HUES48 (cell line): ENCODE data around the gene PLCD3.
A peak's percentile ranks its signal among the peaks of the same experiment; 100 is the strongest.
"Not testable (repeated sequence)": the region's sequence is repeated elsewhere in the genome, so short reads cannot be mapped to it uniquely, and the experiment has no call there.

ENCODE experiments used
- H3K27ac ChIP-seq: one replicate; pipeline ENCODE4 v1.7.0; 2013; ENCODE audit warnings: low read depth, low read length, inconsistent platforms
- H3K27me3 ChIP-seq: 2 replicates; pipeline ENCODE4 v1.6.1; 2013; ENCODE audit warnings: mild to moderate bottlenecking, low read length; ENCODE audit not compliant: control insufficient read depth, insufficient read depth
- H3K36me3 ChIP-seq: 2 replicates; pipeline ENCODE4 v1.6.1; 2013; ENCODE audit warnings: low read length; ENCODE audit not compliant: control insufficient read depth, insufficient read depth
- H3K4me1 ChIP-seq: 2 replicates; pipeline ENCODE4 v1.6.1; 2013; ENCODE audit warnings: mild to moderate bottlenecking, low read length; ENCODE audit not compliant: control insufficient read depth, insufficient read depth
- H3K4me3 ChIP-seq: 2 replicates; pipeline ENCODE4 v1.5.1; 2013; ENCODE audit warnings: mild to moderate bottlenecking, low read depth, low read length
- H3K9ac ChIP-seq: 2 replicates; pipeline ENCODE4 v1.6.1; 2013; ENCODE audit warnings: mild to moderate bottlenecking, low read depth, low read length, moderate library complexity
- H3K9me3 ChIP-seq: 2 replicates; pipeline ENCODE4 v1.6.1; 2013; ENCODE audit warnings: low read length; ENCODE audit not compliant: control insufficient read depth, insufficient read depth

Gene PLCD3

DNA sequence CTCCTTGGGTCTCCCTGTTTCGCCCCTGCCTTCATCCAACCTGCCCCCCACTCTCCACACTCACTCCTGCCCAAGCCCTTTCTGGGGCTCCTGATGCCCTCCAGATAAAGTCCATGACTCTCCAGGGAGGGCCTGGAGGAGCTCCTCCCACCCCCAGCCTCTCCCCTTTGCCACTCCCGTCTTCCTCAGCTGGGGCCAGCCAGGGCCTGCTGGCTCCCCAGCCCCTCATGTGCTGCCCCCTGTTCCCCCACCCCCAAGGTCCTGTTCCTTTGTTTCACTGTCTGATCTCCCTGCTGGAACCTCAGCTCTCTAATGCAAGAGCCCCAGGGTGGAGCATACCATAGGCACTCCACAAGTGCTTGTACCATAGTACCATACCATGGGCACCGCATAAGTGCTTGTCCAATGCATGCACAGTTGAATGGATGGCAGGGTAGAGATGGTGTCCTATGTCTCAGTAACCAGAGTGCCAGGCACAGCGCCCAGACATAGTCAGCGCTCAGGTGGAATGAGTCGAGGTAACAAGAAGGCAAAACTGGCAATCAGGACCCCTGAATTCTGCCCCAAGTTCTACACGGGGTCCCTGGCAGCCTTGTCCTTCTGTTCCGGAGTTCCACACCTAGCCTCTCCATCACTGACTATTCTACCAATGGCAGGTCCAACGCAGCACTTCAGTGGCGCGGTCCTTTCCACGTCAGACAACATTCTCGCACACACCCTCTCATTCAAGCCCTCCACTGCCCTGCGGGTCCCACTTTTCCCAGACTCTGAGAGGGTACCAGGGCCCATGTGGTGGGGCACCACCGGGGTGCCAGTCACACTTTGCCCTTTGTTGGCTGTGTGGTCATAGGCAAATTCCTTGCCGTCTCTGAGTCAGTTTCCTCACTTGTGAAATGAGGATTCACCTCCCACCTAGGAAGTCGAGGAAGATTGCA, 1.4 kb downstream of the PLCD3 start:
- H3K9me3 ChIP-seq, result no peaks in the 10 kb centered on the region
- peak overlapping the region; percentile 78 for H3K4me3 ChIP-seq
- H3K4me1 ChIP-seq, result peaks cover 20% of the 10 kb centered on the region; the same call in 1 of the 2 replicates
- H3K27ac ChIP-seq, result no peak overlapping the region
- no peak overlapping the region for H3K9ac ChIP-seq
- H3K36me3 ChIP-seq, result no peaks in the 10 kb centered on the region
- H3K27me3 ChIP-seq, result no peaks in the 10 kb centered on the region; the same call in 1 of the 2 replicates

GRCh38 chr17:45129940-45130680, 2.2 kb downstream of the PLCD3 start:
- peaks cover 17% of the 10 kb centered on the region; the same call in 1 of the 2 replicates for H3K4me1 ChIP-seq
- no peaks in the 10 kb centered on the region for H3K36me3 ChIP-seq
- no peaks in the 10 kb centered on the region for H3K9me3 ChIP-seq
- no peak overlapping the region for H3K9ac ChIP-seq
- peak overlapping the region; percentile 2 for H3K27ac ChIP-seq
- no peak overlapping the region for H3K4me3 ChIP-seq
- no peaks in the 10 kb centered on the region; the same call in 1 of the 2 replicates for H3K27me3 ChIP-seq

GRCh38 chr17:45129426-45129939, 2.8 kb downstream of the PLCD3 start:
- no peaks in the 10 kb centered on the region for H3K36me3 ChIP-seq
- H3K27me3 ChIP-seq, result no peaks in the 10 kb centered on the region; the same call in 1 of the 2 replicates
- H3K9me3 ChIP-seq, result no peaks in the 10 kb centered on the region
- peak overlapping the region; percentile 2 for H3K27ac ChIP-seq
- H3K4me1 ChIP-seq, result peaks cover 17% of the 10 kb centered on the region; the same call in 1 of the 2 replicates
- no peak overlapping the region for H3K4me3 ChIP-seq
- H3K9ac ChIP-seq, result no peak overlapping the region

GRCh38 chr17:45128989-45129388, 3.3 kb downstream of the PLCD3 start:
- Histone ChIP-seq H3K27me3 (no peaks in the 10 kb centered on the region; the same call in 1 of the 2 replicates), H3K9ac (no peak overlapping the region), H3K4me1 (peaks cover 17% of the 10 kb centered on the region; the same call in 1 of the 2 replicates), H3K9me3 (no peaks in the 10 kb centered on the region), H3K36me3 (no peaks in the 10 kb centered on the region), H3K4me3 (no peak overlapping the region), H3K27ac (no peak overlapping the region)

GRCh38 chr17:45128331-45128730, 4.0 kb downstream of the PLCD3 start:
- Histone ChIP-seq H3K27ac (peak overlapping the region; percentile 34), H3K4me3 (no peak overlapping the region), H3K9ac (peak overlapping the region; percentile 5; the same call in 1 of the 2 replicates), H3K27me3 (no peaks in the 10 kb centered on the region; the same call in 1 of the 2 replicates), H3K9me3 (no peaks in the 10 kb centered on the region), H3K4me1 (peaks cover 17% of the 10 kb centered on the region; the same call in 1 of the 2 replicates), H3K36me3 (no peaks in the 10 kb centered on the region)

GRCh38 chr17:45127548-45128300, 4.6 kb downstream of the PLCD3 start:
- Histone ChIP-seq H3K27ac (peak overlapping the region; percentile 34), H3K9me3 (no peaks in the 10 kb centered on the region), H3K4me1 (peaks cover 17% of the 10 kb centered on the region; the same call in 1 of the 2 replicates), H3K27me3 (no peaks in the 10 kb centered on the region; the same call in 1 of the 2 replicates), H3K9ac (peak overlapping the region; percentile 5; the same call in 1 of the 2 replicates), H3K36me3 (no peaks in the 10 kb centered on the region), H3K4me3 (no peak overlapping the region)

- peaks cover 17% of the 10 kb centered on the region; the same call in 1 of the 2 replicates for H3K4me1 ChIP-seq
- no peak overlapping the region for H3K4me3 ChIP-seq
- no peaks in the 10 kb centered on the region for H3K36me3 ChIP-seq
- H3K9ac ChIP-seq, result no peak overlapping the region
- H3K27ac ChIP-seq, result peak overlapping the region; percentile 20
- H3K27me3 ChIP-seq, result no peaks in the 10 kb centered on the region; the same call in 1 of the 2 replicates
- no peaks in the 10 kb centered on the region for H3K9me3 ChIP-seq
These were observed 5.1 kb downstream of the PLCD3 start for GRCh38 chr17:45127207-45127547.

- Histone ChIP-seq H3K9me3 (no peaks in the 10 kb centered on the region), H3K27me3 (no peaks in the 10 kb centered on the region), H3K9ac (no peak overlapping the region), H3K4me3 (no peak overlapping the region), H3K27ac (no peak overlapping the region), H3K36me3 (no peaks in the 10 kb centered on the region), H3K4me1 (peaks cover 17% of the 10 kb centered on the region; the same call in 1 of the 2 replicates)
These were observed 6.8 kb downstream of the PLCD3 start for GRCh38 chr17:45125509-45125908.

- H3K27me3 ChIP-seq, H3K9ac ChIP-seq, H3K4me3 ChIP-seq, H3K27ac ChIP-seq, H3K9me3 ChIP-seq, H3K36me3 ChIP-seq: not testable (repeated sequence)
- H3K4me1 ChIP-seq, result peaks cover 17% of the 10 kb centered on the region; the same call in 1 of the 2 replicates
These were observed 7.6 kb downstream of the PLCD3 start for GRCh38 chr17:45124797-45125122.
